ENCODE results near the gene RETREG3. TPM values are rescaled to one million over a fixed set of nuclear protein-coding genes. Genes with fewer than 3 reads are reported as not detected.

Gene RETREG3
- total and polyA plus RNA-seq, 2 of the 13 experiments (the other 11 are each of a cell fraction or from before 2014, with no cell fraction given) = 47.0 to 55.8 TPM

DNA sequence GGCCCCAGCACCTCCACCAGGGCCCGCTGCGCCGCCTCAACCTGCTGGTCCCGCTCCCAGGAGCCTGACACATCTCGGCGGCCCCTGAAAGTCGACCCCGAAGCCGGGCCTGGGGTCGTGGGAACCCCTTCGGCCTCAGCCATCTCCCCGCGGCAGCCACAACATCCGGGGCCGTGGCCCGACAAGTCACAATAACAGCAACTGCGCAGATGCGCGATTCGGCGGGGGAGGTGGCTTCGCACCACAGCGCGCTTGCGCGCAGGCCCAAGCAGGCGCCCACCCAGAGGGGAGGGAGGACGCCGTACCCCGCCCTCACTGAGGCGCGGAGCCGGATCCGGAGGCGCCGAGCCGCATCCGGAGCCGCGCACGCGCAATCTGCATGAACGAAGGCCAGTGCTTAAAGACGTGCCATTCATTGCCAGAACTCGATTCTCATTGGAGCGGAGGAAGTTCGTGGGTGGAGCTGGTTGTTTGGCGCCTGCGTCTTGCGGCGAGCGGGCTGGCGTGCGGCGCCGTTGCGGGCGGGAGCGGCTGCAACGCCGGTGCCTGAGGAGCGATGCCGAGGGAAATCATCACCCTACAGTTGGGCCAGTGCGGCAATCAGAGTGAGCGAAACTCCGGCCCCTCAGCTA lies at the start of gene RETREG3, which contains the start of gene TUBG1 (continued):
- TF ChIP-seq ZNF792 (CRISPR knock-in tag; IDR thresholded peaks at IDR 0.05) (peak; percentile 72), CHD2 (IDR thresholded peaks at IDR 0.05; ENCODE audit: low read depth, low read length) (no peak; the same call in 1 of the 2 replicates), NR2F2 (IDR thresholded peaks at IDR 0.05; ENCODE audit: borderline replicate concordance, low read depth) (no peak), ESRRA (CRISPR knock-in tag; IDR thresholded peaks at IDR 0.05; ENCODE audit: low read depth) (no peak), REPIN1 (CRISPR knock-in tag; IDR thresholded peaks at IDR 0.05; ENCODE audit: borderline replicate concordance, low read depth) (peak; percentile 82), ELF1 (CRISPR knock-in tag; IDR thresholded peaks at IDR 0.05) (peak; percentile 78), MED1 (CRISPR knock-in tag; IDR thresholded peaks at IDR 0.05) (peak; percentile 63), NR1H2 (CRISPR knock-in tag; IDR thresholded peaks at IDR 0.05; ENCODE audit: borderline replicate concordance, low read depth) (no peak), FOXA3 (CRISPR knock-in tag; IDR thresholded peaks at IDR 0.05) (peak; percentile 42; the same call in 1 of the 2 replicates), MTF1 (CRISPR knock-in tag; IDR thresholded peaks at IDR 0.05) (peak; percentile 72; the same call in 1 of the 2 replicates)
- TF ChIP-seq, protein P1, sequence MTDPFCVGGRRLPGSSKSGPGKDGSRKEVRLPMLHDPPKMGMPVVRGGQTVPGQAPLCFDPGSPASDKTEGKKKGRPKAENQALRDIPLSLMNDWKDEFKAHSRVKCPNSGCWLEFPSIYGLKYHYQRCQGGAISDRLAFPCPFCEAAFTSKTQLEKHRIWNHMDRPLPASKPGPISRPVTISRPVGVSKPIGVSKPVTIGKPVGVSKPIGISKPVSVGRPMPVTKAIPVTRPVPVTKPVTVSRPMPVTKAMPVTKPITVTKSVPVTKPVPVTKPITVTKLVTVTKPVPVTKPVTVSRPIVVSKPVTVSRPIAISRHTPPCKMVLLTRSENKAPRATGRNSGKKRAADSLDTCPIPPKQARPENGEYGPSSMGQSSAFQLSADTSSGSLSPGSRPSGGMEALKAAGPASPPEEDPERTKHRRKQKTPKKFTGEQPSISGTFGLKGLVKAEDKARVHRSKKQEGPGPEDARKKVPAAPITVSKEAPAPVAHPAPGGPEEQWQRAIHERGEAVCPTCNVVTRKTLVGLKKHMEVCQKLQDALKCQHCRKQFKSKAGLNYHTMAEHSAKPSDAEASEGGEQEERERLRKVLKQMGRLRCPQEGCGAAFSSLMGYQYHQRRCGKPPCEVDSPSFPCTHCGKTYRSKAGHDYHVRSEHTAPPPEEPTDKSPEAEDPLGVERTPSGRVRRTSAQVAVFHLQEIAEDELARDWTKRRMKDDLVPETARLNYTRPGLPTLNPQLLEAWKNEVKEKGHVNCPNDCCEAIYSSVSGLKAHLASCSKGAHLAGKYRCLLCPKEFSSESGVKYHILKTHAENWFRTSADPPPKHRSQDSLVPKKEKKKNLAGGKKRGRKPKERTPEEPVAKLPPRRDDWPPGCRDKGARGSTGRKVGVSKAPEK (CRISPR knock-in tag; IDR thresholded peaks at IDR 0.05; ENCODE audit: borderline replicate concordance) = no peak
- TF ChIP-seq, protein P2, sequence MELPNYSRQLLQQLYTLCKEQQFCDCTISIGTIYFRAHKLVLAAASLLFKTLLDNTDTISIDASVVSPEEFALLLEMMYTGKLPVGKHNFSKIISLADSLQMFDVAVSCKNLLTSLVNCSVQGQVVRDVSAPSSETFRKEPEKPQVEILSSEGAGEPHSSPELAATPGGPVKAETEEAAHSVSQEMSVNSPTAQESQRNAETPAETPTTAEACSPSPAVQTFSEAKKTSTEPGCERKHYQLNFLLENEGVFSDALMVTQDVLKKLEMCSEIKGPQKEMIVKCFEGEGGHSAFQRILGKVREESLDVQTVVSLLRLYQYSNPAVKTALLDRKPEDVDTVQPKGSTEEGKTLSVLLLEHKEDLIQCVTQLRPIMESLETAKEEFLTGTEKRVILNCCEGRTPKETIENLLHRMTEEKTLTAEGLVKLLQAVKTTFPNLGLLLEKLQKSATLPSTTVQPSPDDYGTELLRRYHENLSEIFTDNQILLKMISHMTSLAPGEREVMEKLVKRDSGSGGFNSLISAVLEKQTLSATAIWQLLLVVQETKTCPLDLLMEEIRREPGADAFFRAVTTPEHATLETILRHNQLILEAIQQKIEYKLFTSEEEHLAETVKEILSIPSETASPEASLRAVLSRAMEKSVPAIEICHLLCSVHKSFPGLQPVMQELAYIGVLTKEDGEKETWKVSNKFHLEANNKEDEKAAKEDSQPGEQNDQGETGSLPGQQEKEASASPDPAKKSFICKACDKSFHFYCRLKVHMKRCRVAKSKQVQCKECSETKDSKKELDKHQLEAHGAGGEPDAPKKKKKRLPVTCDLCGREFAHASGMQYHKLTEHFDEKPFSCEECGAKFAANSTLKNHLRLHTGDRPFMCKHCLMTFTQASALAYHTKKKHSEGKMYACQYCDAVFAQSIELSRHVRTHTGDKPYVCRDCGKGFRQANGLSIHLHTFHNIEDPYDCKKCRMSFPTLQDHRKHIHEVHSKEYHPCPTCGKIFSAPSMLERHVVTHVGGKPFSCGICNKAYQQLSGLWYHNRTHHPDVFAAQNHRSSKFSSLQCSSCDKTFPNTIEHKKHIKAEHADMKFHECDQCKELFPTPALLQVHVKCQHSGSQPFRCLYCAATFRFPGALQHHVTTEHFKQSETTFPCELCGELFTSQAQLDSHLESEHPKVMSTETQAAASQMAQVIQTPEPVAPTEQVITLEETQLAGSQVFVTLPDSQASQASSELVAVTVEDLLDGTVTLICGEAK (IDR thresholded peaks at IDR 0.05) = no peak
- TF ChIP-seq, protein P2 (CRISPR knock-in tag; IDR thresholded peaks at IDR 0.05) = peak; percentile 2
- TF ChIP-seq, protein P3, sequence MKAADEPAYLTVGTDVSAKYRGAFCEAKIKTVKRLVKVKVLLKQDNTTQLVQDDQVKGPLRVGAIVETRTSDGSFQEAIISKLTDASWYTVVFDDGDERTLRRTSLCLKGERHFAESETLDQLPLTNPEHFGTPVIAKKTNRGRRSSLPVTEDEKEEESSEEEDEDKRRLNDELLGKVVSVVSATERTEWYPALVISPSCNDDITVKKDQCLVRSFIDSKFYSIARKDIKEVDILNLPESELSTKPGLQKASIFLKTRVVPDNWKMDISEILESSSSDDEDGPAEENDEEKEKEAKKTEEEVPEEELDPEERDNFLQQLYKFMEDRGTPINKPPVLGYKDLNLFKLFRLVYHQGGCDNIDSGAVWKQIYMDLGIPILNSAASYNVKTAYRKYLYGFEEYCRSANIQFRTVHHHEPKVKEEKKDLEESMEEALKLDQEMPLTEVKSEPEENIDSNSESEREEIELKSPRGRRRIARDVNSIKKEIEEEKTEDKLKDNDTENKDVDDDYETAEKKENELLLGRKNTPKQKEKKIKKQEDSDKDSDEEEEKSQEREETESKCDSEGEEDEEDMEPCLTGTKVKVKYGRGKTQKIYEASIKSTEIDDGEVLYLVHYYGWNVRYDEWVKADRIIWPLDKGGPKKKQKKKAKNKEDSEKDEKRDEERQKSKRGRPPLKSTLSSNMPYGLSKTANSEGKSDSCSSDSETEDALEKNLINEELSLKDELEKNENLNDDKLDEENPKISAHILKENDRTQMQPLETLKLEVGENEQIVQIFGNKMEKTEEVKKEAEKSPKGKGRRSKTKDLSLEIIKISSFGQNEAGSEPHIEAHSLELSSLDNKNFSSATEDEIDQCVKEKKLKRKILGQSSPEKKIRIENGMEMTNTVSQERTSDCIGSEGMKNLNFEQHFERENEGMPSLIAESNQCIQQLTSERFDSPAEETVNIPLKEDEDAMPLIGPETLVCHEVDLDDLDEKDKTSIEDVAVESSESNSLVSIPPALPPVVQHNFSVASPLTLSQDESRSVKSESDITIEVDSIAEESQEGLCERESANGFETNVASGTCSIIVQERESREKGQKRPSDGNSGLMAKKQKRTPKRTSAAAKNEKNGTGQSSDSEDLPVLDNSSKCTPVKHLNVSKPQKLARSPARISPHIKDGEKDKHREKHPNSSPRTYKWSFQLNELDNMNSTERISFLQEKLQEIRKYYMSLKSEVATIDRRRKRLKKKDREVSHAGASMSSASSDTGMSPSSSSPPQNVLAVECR (CRISPR knock-in tag; IDR thresholded peaks at IDR 0.05; ENCODE audit: borderline replicate concordance) = peak; percentile 85; the same call in 1 of the 2 replicates

All from HepG2 (cell line).